ENCODE data around the gene SLIT3.

DNA sequence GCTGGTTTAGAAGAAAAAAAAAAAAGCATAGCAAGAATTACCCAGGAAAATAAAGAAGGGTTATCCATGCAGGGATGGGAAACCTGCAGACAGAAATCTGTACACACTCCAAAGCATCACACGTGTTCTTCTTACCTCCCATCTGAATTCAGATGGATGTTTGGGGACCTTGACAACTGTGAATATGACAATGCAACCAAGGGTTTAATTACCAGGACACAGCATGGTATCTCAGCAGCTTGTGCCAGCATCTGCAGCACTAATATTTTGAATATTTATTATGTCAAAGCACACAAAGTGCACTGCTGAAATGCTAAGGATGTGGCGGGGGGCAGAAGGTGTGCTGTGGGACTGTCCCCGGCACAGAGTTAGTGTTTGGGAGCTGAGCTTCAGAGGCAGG lies 47.9 kb downstream of the SLIT3 start:
- TF ChIP-seq, protein P1, sequence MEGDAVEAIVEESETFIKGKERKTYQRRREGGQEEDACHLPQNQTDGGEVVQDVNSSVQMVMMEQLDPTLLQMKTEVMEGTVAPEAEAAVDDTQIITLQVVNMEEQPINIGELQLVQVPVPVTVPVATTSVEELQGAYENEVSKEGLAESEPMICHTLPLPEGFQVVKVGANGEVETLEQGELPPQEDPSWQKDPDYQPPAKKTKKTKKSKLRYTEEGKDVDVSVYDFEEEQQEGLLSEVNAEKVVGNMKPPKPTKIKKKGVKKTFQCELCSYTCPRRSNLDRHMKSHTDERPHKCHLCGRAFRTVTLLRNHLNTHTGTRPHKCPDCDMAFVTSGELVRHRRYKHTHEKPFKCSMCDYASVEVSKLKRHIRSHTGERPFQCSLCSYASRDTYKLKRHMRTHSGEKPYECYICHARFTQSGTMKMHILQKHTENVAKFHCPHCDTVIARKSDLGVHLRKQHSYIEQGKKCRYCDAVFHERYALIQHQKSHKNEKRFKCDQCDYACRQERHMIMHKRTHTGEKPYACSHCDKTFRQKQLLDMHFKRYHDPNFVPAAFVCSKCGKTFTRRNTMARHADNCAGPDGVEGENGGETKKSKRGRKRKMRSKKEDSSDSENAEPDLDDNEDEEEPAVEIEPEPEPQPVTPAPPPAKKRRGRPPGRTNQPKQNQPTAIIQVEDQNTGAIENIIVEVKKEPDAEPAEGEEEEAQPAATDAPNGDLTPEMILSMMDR (IDR thresholded peaks at IDR 0.05): no peak
- TF ChIP-seq POLR2A (IDR thresholded peaks at IDR 0.05): no peak

Measured in Peyer's patch (tissue), 4 donors.